Caco-2 (cell line): ENCODE measurements around the gene PSORS1C1. TPM values are rescaled to one million over a fixed set of nuclear protein-coding genes. Genes with fewer than 3 reads are reported as not detected.

ENCODE experiments used
- BruUV-seq: library from RNA; stranded (reverse); fragments of 400-500 nt; replicated peaks from 2 replicates; lab custom pipeline; 2021; lab: Mats Ljungman, UMichigan
- CTCF ChIA-PET: fragments of 300-600 bp; sonication (Branson Sonifier 250); formaldehyde crosslinking; loops from one replicate; lab custom pipeline; 2022; ENCODE audit warnings: antibody characterized with exemption; lab: Charles Lee
- POLR2A ChIA-PET: fragments of 300-600 bp; sonication (Branson Sonifier 250); formaldehyde crosslinking; loops from one replicate; lab custom pipeline; 2022; ENCODE audit warnings: antibody characterized with exemption; lab: Charles Lee
- DNase-seq, 2 experiments: peaks; one replicate each; pipeline versions ENCODE4 v3.0.0 to v3.0.0-alpha.2; 2020 to 2022
- H3K27me3 ChIP-seq: replicated peaks from 2 replicates; pipeline ENCODE4 v1.6.0; 2011; ENCODE audit warnings: low read length; ENCODE audit not compliant: control insufficient read depth, insufficient read depth
- H3K36me3 ChIP-seq: 2 replicates; pipeline ENCODE4 v1.5.1; 2011; ENCODE audit warnings: low read length; ENCODE audit not compliant: control insufficient read depth, insufficient read depth
- H3K4me1 ChIP-seq: fragments of 250-450 bp; sonication (Bioruptor Pico); 2 replicates; pipeline ENCODE4 v1.5.1; 2020; ENCODE audit warnings: mild to moderate bottlenecking
- H3K4me3 ChIP-seq: 2 replicates; pipeline ENCODE4 v1.5.1; 2011; ENCODE audit warnings: low read depth, mild to moderate bottlenecking, control low read depth, low read length
- H3K9me3 ChIP-seq: fragments of 250-450 bp; sonication (Bioruptor Pico); 2 replicates; pipeline ENCODE4 v1.5.1; 2020; ENCODE audit warnings: mild to moderate bottlenecking, moderate library complexity
- H3K27ac Mint-ChIP-seq: one replicate; pipeline ENCODE4 v1.8.0; 2022; ENCODE audit warnings: mixed read lengths; ENCODE audit not compliant: unreplicated experiment
- H3K27me3 Mint-ChIP-seq: one replicate; pipeline ENCODE4 v1.8.0; 2022; ENCODE audit warnings: mixed read lengths; ENCODE audit not compliant: insufficient read depth, unreplicated experiment
- H3K36me3 Mint-ChIP-seq: one replicate; pipeline ENCODE4 v1.8.0; 2022; ENCODE audit warnings: mild to moderate bottlenecking, mixed read lengths; ENCODE audit not compliant: insufficient read depth, unreplicated experiment
- H3K4me1 Mint-ChIP-seq: one replicate; pipeline ENCODE4 v1.8.0; 2022; ENCODE audit warnings: low read depth, mixed read lengths; ENCODE audit not compliant: unreplicated experiment
- H3K4me3 Mint-ChIP-seq: one replicate; pipeline ENCODE4 v1.8.0; 2022; ENCODE audit warnings: mild to moderate bottlenecking, moderate library complexity, mixed read lengths; ENCODE audit not compliant: unreplicated experiment
- H3K9me3 Mint-ChIP-seq: one replicate; pipeline ENCODE4 v1.8.0; 2022; ENCODE audit warnings: mixed read lengths; ENCODE audit not compliant: unreplicated experiment
- intact Hi-C: fragments of 100-400 bp; cut with micrococcal nuclease; formaldehyde crosslinking; loops from one replicate; pipeline ENCODE4 v1.10.0; 2022; ENCODE audit not compliant: unreplicated experiment
- total RNA-seq: library from RNA; stranded (reverse); gene quantifications from 2 replicates; pipeline ENCODE4 v1.2.3, GENCODE V29; 2022
- TF ChIP-seq, protein P1 (sequence below), 2 experiments: fragments of 200-600 bp in 1 of 2; IDR thresholded peaks; 1 replicate in 1 of 2; 2 replicates in 1 of 2; pipeline versions ENCODE4 v1.5.1 to v1.8.0; 2011 to 2022; ENCODE audit warnings: antibody characterized with exemption in 1 of 2, control low read depth in 1 of 2, inconsistent platforms in 1 of 2, low read depth in 1 of 2, low read length in 1 of 2, mild to moderate bottlenecking in 1 of 2, moderate library complexity in 1 of 2; ENCODE audit not compliant: insufficient read depth in 1 of 2, severe bottlenecking in 1 of 2, unreplicated experiment in 1 of 2

PSORS1C1 gene
- total RNA-seq, 1 experiment from 2014 or later, result 0.75 TPM

DNA sequence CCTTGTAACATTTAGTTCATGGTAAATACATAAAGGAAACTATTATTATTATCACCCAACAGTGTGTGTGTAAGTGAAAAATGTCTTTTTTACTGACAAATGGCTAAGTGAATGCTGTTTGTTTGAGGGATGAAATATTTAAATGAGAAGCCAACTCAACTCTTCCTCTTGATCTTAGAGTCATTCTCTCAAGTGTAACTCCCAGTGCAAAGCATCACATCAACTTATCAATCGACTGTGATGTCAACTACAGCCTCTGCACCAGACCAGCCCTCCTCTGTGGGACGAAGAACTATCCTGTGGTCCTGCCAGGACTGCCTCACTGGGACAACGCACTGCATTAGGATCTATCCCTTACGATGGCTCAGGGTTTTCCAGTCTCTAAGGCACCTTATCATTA is 7.5 kb upstream of the PSORS1C1 start:
- Mint-ChIP-seq H3K27me3 (peaks cover 4% of the 10 kb centered on the region), H3K36me3 (no peaks in the 10 kb centered on the region), H3K4me1 (peaks cover 8% of the 10 kb centered on the region), H3K27ac (no peak overlapping the region), H3K4me3 (no peak overlapping the region), H3K9me3 (no peaks in the 10 kb centered on the region)
- intact Hi-C loops, result no loop called here
- ChIA-PET POLR2A (no interaction called here), CTCF (no interaction called here)
- no peaks in the 10 kb centered on the region for H3K36me3 ChIP-seq
- H3K27me3 ChIP-seq, result no peaks in the 10 kb centered on the region
- BruUV-seq, result no TSS peak
- DNase-seq, result no peak
- H3K9me3 ChIP-seq, result no peaks in the 10 kb centered on the region
- TF ChIP-seq, protein P1, sequence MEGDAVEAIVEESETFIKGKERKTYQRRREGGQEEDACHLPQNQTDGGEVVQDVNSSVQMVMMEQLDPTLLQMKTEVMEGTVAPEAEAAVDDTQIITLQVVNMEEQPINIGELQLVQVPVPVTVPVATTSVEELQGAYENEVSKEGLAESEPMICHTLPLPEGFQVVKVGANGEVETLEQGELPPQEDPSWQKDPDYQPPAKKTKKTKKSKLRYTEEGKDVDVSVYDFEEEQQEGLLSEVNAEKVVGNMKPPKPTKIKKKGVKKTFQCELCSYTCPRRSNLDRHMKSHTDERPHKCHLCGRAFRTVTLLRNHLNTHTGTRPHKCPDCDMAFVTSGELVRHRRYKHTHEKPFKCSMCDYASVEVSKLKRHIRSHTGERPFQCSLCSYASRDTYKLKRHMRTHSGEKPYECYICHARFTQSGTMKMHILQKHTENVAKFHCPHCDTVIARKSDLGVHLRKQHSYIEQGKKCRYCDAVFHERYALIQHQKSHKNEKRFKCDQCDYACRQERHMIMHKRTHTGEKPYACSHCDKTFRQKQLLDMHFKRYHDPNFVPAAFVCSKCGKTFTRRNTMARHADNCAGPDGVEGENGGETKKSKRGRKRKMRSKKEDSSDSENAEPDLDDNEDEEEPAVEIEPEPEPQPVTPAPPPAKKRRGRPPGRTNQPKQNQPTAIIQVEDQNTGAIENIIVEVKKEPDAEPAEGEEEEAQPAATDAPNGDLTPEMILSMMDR (IDR thresholded peaks at IDR 0.05; ENCODE audit: insufficient read depth in 1 of 2, low read depth in 1 of 2, low read length in 1 of 2, severe bottlenecking in 1 of 2, unreplicated experiment in 1 of 2), result no peak
- H3K4me1 ChIP-seq, result peaks cover 8% of the 10 kb centered on the region; the same call in 1 of the 2 replicates
- H3K4me3 ChIP-seq, result no peak overlapping the region

DNA sequence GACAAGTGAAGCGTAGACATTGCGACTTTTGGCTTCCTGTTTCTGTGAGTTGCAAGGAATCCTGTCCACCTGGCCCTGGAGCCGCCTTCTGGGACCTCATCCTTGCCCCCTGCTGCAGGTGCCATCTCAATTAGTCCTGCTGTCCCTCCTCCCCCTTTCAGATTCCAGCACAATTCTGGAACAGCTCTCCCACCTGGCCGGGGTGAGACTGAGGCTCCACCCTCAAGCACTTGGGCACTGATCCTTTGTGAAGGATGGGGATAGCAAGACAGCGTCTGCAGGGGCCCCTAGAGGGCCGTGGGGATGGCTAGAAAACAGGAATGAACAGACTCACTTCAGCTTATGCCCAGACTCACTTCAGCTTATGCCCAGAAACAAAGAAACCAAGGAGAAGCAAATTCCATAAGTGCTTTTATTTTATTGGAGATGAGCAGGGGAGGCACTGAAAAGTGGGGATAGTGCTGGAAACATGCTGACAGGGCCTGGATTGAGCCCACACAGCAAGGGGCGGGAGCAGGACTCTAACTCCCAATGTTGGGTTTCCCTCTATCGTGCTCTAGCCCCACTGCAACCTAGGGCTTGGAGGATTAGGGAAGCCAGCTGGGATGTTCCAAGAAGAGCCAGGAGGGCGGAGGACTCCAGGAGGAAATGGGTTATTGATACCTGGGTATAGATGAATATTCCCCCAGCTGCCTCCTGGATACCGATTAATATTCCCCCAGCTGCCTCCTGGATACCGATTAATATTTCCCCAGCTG is 3.6 kb upstream of the PSORS1C1 start:
- BruUV-seq, result no TSS peak
- H3K27ac Mint-ChIP-seq, result no peak overlapping the region
- Histone ChIP-seq H3K36me3 (no peaks in the 10 kb centered on the region), H3K9me3 (no peaks in the 10 kb centered on the region), H3K4me1 (peaks cover 31% of the 10 kb centered on the region), H3K27me3 (no peaks in the 10 kb centered on the region), H3K4me3 (no peak overlapping the region)
- no peak for DNase-seq
- H3K4me1 Mint-ChIP-seq, result peaks cover 31% of the 10 kb centered on the region
- ChIA-PET POLR2A (no interaction called here), CTCF (interaction anchor here (0.6 kb wide), 1 partner anchor 152 kb away, joined by 3 read pairs; no protein-coding TSS in a partner anchor)
- H3K36me3 Mint-ChIP-seq, result peaks cover 6% of the 10 kb centered on the region
- no peaks in the 10 kb centered on the region for H3K9me3 Mint-ChIP-seq
- TF ChIP-seq, protein P1 (IDR thresholded peaks at IDR 0.05; ENCODE audit: insufficient read depth in 1 of 2, low read depth in 1 of 2, low read length in 1 of 2, severe bottlenecking in 1 of 2, unreplicated experiment in 1 of 2), result no peak
- H3K4me3 Mint-ChIP-seq, result no peak overlapping the region
- peaks cover 4% of the 10 kb centered on the region for H3K27me3 Mint-ChIP-seq
- intact Hi-C loops, result no loop called here

DNA sequence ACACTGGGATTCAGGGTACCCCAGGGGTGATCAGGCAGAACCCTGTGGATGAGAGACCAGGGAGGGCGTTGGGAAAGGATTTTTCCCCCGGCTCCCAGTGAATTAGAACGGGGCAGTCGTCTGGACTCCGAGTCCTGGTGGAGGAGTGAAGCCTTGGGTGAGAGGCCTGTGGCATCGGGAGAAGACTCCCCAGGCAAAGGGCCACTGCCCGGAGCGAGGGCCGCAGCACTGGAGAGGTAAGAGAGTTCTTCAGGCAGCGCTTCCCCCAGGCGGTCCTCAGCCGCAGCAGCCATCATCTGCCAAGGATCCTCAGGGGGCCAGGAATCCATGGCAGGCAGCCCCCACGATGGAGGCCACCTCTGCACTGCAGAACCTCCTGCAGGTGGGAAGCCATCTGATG is 2.9 kb upstream of the PSORS1C1 start:
- Mint-ChIP-seq H3K27ac (no peak overlapping the region), H3K4me1 (peaks cover 31% of the 10 kb centered on the region), H3K36me3 (peaks cover 6% of the 10 kb centered on the region), H3K4me3 (no peak overlapping the region), H3K27me3 (peaks cover 4% of the 10 kb centered on the region), H3K9me3 (no peaks in the 10 kb centered on the region)
- BruUV-seq, result no TSS peak
- Histone ChIP-seq H3K27me3 (no peaks in the 10 kb centered on the region), H3K4me1 (peaks cover 31% of the 10 kb centered on the region), H3K36me3 (no peaks in the 10 kb centered on the region), H3K9me3 (no peaks in the 10 kb centered on the region), H3K4me3 (no peak overlapping the region)
- DNase-seq, result no peak
- POLR2A ChIA-PET, result no interaction called here
- CTCF ChIA-PET, result interaction anchor here (0.5 kb wide), 1 partner anchor 272 kb away, joined by 4 read pairs; no protein-coding TSS in a partner anchor
- intact Hi-C loops, result no loop called here
- TF ChIP-seq, protein P1 (IDR thresholded peaks at IDR 0.05; ENCODE audit: insufficient read depth in 1 of 2, low read depth in 1 of 2, low read length in 1 of 2, severe bottlenecking in 1 of 2, unreplicated experiment in 1 of 2), result no peak
